Coronary artery (tissue), 2 donors: ENCODE measurements around the gene CBLL1.
A peak's percentile ranks its signal among the peaks of the same experiment; 100 is the strongest.

Source experiments
- DNase-seq: peaks from one replicate; pipeline ENCODE4 v3.0.0-alpha.2; 2017; ENCODE audit warnings: low spot score
- H3K27ac ChIP-seq, 2 donors: fragments of 200-600 bp; sonication (generic); one replicate each; pipeline ENCODE4 v1.5.1; 2016 to 2019
- H3K4me3 ChIP-seq: fragments of 200-600 bp; sonication (generic); 2 replicates; pipeline ENCODE4 v1.5.1; 2016; ENCODE audit warnings: mild to moderate bottlenecking, moderate library complexity
- TF ChIP-seq, protein P1 (sequence below): fragments of 200-600 bp; sonication (generic); IDR thresholded peaks from one replicate; pipeline ENCODE4 v1.5.1; 2019; ENCODE audit warnings: antibody characterized with exemption

Gene CBLL1

DNA sequence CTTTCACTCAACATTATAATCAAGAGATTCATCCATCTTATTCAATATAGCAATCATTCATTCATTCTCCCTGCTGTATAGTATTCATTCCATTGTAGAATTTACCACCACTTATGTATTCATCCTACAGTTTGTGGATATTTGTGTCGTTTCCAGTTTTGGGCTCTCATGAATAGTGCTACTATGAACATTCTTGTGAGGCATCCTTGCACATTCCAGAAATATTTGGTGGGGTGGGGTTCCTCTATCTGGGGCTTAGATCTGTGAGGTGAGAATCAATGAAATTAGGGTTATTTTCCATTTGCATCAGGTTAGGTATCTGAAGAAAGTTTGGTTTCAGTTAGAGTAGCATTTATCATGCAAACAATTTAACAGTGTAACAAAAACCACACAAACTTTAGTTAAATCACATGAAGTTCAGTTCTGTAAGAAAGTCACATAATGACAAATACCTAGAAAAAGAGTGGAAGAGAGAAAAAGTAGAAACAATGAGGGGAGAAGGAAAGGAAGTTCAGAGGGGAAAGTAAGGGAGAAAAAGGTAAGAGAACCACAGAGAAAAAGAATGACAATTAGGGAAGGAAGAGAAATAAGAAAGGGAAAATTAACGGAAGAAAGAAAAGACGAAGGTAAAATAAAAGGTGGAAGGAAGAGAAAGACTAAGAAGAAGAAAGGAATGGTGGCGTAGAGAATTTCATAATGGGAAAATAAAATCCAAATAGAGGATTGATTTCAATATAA lies 25.3 kb upstream of the CBLL1 start:
- DNase-seq: no peak
- no peak overlapping the region for H3K4me3 ChIP-seq
- TF ChIP-seq, protein P1, sequence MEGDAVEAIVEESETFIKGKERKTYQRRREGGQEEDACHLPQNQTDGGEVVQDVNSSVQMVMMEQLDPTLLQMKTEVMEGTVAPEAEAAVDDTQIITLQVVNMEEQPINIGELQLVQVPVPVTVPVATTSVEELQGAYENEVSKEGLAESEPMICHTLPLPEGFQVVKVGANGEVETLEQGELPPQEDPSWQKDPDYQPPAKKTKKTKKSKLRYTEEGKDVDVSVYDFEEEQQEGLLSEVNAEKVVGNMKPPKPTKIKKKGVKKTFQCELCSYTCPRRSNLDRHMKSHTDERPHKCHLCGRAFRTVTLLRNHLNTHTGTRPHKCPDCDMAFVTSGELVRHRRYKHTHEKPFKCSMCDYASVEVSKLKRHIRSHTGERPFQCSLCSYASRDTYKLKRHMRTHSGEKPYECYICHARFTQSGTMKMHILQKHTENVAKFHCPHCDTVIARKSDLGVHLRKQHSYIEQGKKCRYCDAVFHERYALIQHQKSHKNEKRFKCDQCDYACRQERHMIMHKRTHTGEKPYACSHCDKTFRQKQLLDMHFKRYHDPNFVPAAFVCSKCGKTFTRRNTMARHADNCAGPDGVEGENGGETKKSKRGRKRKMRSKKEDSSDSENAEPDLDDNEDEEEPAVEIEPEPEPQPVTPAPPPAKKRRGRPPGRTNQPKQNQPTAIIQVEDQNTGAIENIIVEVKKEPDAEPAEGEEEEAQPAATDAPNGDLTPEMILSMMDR: no peak
- no peak overlapping the region for H3K27ac ChIP-seq

GRCh38 chr7:107721286-107721685 lies 22.7 kb upstream of the CBLL1 start:
- TF ChIP-seq, protein P1: no peak
- no peak for DNase-seq
- H3K27ac ChIP-seq: no peak overlapping the region

GRCh38 chr7:107723255-107723654 lies 20.7 kb upstream of the CBLL1 start:
- Histone ChIP-seq H3K4me3 (no peak overlapping the region), H3K27ac (no peak overlapping the region)
- TF ChIP-seq, protein P1: no peak
- DNase-seq: no peak

More at GRCh38 chr7:107721286-107721685, 22.7 kb upstream of the CBLL1 start:
- H3K4me3 ChIP-seq: no peak overlapping the region

DNA sequence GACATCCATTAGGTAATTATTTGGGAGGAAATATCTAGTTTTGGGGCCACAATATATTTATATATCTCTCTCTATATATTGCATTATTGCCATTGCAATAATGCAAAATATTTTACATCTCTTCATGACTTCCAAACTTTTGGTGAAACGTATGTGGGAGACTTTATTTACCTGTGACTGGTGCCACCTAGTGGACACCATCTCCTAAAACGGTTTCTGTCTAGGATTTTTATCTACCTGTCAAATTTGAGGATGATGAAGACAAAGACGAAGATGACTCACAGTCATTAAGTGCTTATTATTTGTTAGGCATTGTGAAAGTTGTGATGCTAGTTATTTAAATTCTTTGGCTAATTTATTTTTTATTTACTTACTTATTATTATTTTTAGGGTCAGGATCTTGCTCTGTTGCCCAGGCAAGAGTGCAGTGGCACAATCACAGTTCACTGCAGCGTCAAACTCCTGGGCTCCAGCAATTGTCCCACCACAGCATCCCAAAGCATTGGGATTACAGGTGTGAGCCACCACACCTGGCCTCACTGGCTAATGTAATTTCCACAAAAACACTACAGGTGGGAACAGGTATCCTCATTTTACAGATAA lies 18.7 kb upstream of the CBLL1 start:
- TF ChIP-seq, protein P1: peak; percentile 48
- Histone ChIP-seq H3K27ac (no peak overlapping the region), H3K4me3 (no peak overlapping the region)
- no peak for DNase-seq

GRCh38 chr7:107726356-107727130 lies 17.4 kb upstream of the CBLL1 start:
- TF ChIP-seq, protein P1: no peak
- no peak overlapping the region for H3K4me3 ChIP-seq
- H3K27ac ChIP-seq: no peak overlapping the region
- no peak for DNase-seq

- TF ChIP-seq, protein P1: no peak
- Histone ChIP-seq H3K4me3 (no peak overlapping the region), H3K27ac (no peak overlapping the region)
- DNase-seq: no peak
Observed at GRCh38 chr7:107728276-107728675, 15.7 kb upstream of the CBLL1 start.
